Measurements from ENCODE around the gene PCK2. TPM values are rescaled to one million over a fixed set of nuclear protein-coding genes. Genes with fewer than 3 reads are reported as not detected.

PCK2 gene
- total and polyA plus RNA-seq, 12 donors = 4.4 to 37.0 (median 17.8) TPM

GRCh38 chr14:24065408-24065807 is 28.7 kb upstream of the PCK2 start:
- H3K27me3 ChIP-seq = no peaks in the 10 kb centered on the region
- DNase-seq = no peak
- H3K9me3 ChIP-seq (replicated peaks in 1 of 3) = no peaks in the 10 kb centered on the region
- H3K36me3 ChIP-seq (replicated peaks in 1 of 2) = no peaks in the 10 kb centered on the region
- intact Hi-C loops (cut with DNase I) = loop anchor here in 1 of 2 donors (10.0 kb wide), 1 partner anchor 89 kb away; no protein-coding TSS in a partner anchor
- no peak overlapping the region for H3K27ac ChIP-seq
- WGBS, 4 donors = 66 to 80% (median 73%) methylated on average over 8 of the region's 8 CpGs
- H3K4me1 ChIP-seq (replicated peaks in 1 of 2) = peaks cover 0 to 4% of the 10 kb centered on the region in 2 donors
- H3K4me3 ChIP-seq = no peak overlapping the region
- no peak for TF ChIP-seq POLR2A (IDR thresholded peaks at IDR 0.05)
- no peak for TF ChIP-seq CTCF (IDR thresholded peaks at IDR 0.05)

GRCh38 chr14:24066496-24067132 is 27.5 kb upstream of the PCK2 start:
- Histone ChIP-seq H3K4me3 (no peak overlapping the region), H3K9me3 (replicated peaks in 1 of 3) (no peaks in the 10 kb centered on the region), H3K27me3 (no peaks in the 10 kb centered on the region), H3K36me3 (replicated peaks in 1 of 2) (no peaks in the 10 kb centered on the region), H3K4me1 (replicated peaks in 1 of 2) (peaks cover 0 to 4% of the 10 kb centered on the region in 2 donors), H3K27ac (no peak overlapping the region)
- TF ChIP-seq CTCF (IDR thresholded peaks at IDR 0.05) (no peak), POLR2A (IDR thresholded peaks at IDR 0.05) (no peak)
- intact Hi-C loops (cut with DNase I) = loop anchor here in 1 of 2 donors (10.0 kb wide), 1 partner anchor 88 kb away; no protein-coding TSS in a partner anchor
- WGBS, 4 donors = 92 to 97% (median 96%) methylated on average over 5 to 8 of the region's 8 CpGs
- DNase-seq = no peak

GRCh38 chr14:24067133-24068082 is 26.7 kb upstream of the PCK2 start:
- WGBS, 4 donors = 87 to 93% (median 91%) methylated on average over 11 to 12 of the region's 12 CpGs
- no peak for TF ChIP-seq CTCF (IDR thresholded peaks at IDR 0.05)
- TF ChIP-seq POLR2A (IDR thresholded peaks at IDR 0.05) = no peak

More at GRCh38 chr14:24067133-24068082, 26.7 kb upstream of the PCK2 start:
- H3K4me1 ChIP-seq (replicated peaks in 1 of 2) = peaks cover 0 to 4% of the 10 kb centered on the region in 2 donors
- H3K27ac ChIP-seq = no peak overlapping the region
- H3K4me3 ChIP-seq = no peak overlapping the region
- H3K9me3 ChIP-seq (replicated peaks in 1 of 3) = no peaks in the 10 kb centered on the region
- intact Hi-C loops (cut with DNase I) = loop anchor here in 1 of 2 donors (10.0 kb wide), 1 partner anchor 87 kb away; no protein-coding TSS in a partner anchor
- no peaks in the 10 kb centered on the region for H3K36me3 ChIP-seq (replicated peaks in 1 of 2)
- H3K27me3 ChIP-seq = no peaks in the 10 kb centered on the region
- DNase-seq = no peak

Measured in adrenal gland (tissue), 12 donors.